ENCODE measurements around the gene MAL.

DNA sequence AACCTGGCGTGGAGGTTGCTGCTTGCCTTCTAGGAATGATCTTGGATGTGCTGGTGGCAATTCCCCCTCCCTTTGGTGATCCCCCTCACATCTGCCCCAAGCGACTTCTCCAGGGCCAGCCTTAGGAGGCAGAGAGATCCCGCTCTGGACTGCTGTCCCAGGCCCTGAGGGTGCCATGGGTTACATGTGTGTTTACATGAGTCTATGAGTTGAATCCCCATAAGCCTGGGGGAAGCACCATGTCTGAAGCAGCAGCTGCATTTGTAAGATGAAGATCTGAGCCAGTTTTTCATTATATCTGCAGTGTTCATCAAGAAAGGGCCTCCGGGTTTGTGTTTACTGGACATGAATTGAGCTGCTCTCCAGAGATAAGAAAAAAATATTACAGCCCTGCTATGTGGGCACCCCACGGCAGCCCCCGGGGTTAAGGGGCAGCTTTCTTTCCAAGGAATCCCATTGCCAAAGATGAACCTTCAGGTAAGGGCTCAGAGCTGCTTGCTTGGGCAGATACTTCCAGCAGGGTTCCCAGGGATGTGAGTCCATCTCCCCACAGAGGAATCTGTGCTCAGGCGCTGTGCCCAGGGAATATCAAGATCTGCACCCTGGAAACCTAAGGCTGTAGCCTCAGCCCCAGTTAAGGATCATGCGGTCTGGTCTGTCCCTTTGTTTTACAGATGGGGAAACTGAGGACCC is 50.1 kb downstream of the MAL start:
- TF ChIP-seq CTCF (IDR thresholded peaks at IDR 0.05) (no peak), POLR2A (IDR thresholded peaks at IDR 0.05) (no peak), EP300 (IDR thresholded peaks at IDR 0.05) (no peak)

All from tibial nerve (tissue), 4 donors.